Karpas-422 (cell line): ENCODE results near the gene VWA8. TPM values are rescaled to one million over a fixed set of nuclear protein-coding genes. Genes with fewer than 3 reads are reported as not detected.
"Not testable (repeated sequence)": the region's sequence is repeated elsewhere in the genome, so short reads cannot be mapped to it uniquely, and the experiment has no call there.

ENCODE experiments used
- DNase-seq: peaks from one replicate; pipeline ENCODE4 v3.0.0-alpha.2; 2015
- H2AFZ ChIP-seq: fragments of 200-600 bp; sonication (generic); 2 replicates; pipeline ENCODE4 v1.6.1; 2014; ENCODE audit warnings: antibody characterized with exemption, low read length, mixed read lengths
- H3K27ac ChIP-seq: fragments of 200-600 bp; sonication (generic); 2 replicates; pipeline ENCODE4 v1.5.1; 2014; ENCODE audit warnings: mild to moderate bottlenecking, low read length, moderate library complexity
- H3K27me3 ChIP-seq: fragments of 200-600 bp; sonication (generic); 2 replicates; pipeline ENCODE4 v1.6.1; 2014; ENCODE audit warnings: low read length, mixed read lengths
- H3K36me3 ChIP-seq: fragments of 200-600 bp; sonication (generic); 2 replicates; pipeline ENCODE4 v1.6.1; 2014; ENCODE audit warnings: low read length, mixed read lengths; ENCODE audit not compliant: insufficient read depth
- H3K4me1 ChIP-seq: fragments of 200-600 bp; sonication (generic); 2 replicates; pipeline ENCODE4 v1.6.1; 2014; ENCODE audit warnings: mild to moderate bottlenecking, low read length, mixed read lengths
- H3K4me2 ChIP-seq: fragments of 200-600 bp; sonication (generic); 2 replicates; pipeline ENCODE4 v1.6.1; 2014; ENCODE audit warnings: low read length, low read depth, mild to moderate bottlenecking; ENCODE audit not compliant: poor library complexity, severe bottlenecking
- H3K4me3 ChIP-seq: fragments of 200-600 bp; sonication (generic); 2 replicates; pipeline ENCODE4 v1.5.1; 2014; ENCODE audit warnings: mild to moderate bottlenecking, antibody characterized with exemption, low read length, mixed read lengths
- H3K79me2 ChIP-seq: fragments of 200-600 bp; sonication (generic); 2 replicates; pipeline ENCODE4 v1.6.1; 2014; ENCODE audit warnings: mild to moderate bottlenecking, low read length, mixed read lengths
- H3K9ac ChIP-seq: fragments of 200-600 bp; sonication (generic); 2 replicates; pipeline ENCODE4 v1.6.0; 2014; ENCODE audit warnings: low read length
- H3K9me2 ChIP-seq: fragments of 200-600 bp; sonication (generic), shearing (Covaris generic); replicated peaks from 2 replicates; pipeline ENCODE4 v1.6.0; 2014; ENCODE audit warnings: mild to moderate bottlenecking, low read length, moderate library complexity; ENCODE audit not compliant: insufficient read depth
- H3K9me3 ChIP-seq: fragments of 300-700, 200-600 bp; sonication (generic); 2 replicates; pipeline ENCODE4 v1.6.1; 2014; ENCODE audit warnings: low read length, mixed read lengths
- H4K20me1 ChIP-seq: fragments of 200-600 bp; sonication (generic); 2 replicates; pipeline ENCODE4 v1.6.1; 2014; ENCODE audit warnings: mild to moderate bottlenecking, antibody characterized with exemption, low read length, low read depth; ENCODE audit not compliant: insufficient read depth
- total RNA-seq: library from RNA; depleted of rRNA; stranded (reverse); fragments of >200 nt; shearing (Covaris generic); gene quantifications from 2 replicates; pipeline ENCODE4 v1.2.3, GENCODE V29; 2014; ENCODE audit warnings: low replicate concordance

Gene VWA8
- total RNA-seq, 1 experiment from 2014 or later: 35.7 TPM

DNA sequence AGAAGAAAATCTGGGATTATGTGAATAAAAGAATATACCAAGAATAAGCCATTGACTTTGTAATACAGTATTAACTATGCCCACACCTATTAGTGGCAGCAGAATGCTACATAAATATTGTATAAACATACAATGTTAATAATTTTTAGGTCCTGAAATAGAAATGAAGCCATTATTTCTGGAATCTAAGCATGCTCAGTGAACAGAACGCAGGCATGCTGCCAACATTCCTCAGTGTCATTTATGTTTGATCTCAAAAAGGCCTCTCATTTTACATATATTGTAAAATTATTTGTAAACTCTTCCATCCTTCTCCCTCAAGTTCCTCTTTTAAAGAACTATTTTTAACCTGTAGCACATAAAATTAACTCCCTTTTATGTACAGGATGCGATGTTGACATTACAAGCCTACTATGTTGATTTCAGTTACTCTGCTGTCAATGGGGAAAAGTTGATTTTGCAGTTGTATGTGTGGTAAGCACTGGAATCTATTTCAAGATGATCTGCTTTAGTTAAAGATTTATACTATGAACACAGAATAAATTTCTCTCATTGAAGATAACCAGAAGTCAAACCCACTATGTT lies 118.8 kb downstream of the VWA8 start:
- Histone ChIP-seq H3K27ac (no peak overlapping the region), H3K9ac (no peak overlapping the region), H3K27me3 (no peaks in the 10 kb centered on the region), H3K9me2 (no peaks in the 10 kb centered on the region), H3K4me3 (no peak overlapping the region), H4K20me1 (no peaks in the 10 kb centered on the region), H3K4me1 (peaks cover 19% of the 10 kb centered on the region), H3K4me2 (no peak overlapping the region), H3K79me2 (peaks cover 28% of the 10 kb centered on the region), H3K36me3 (no peaks in the 10 kb centered on the region), H3K9me3 (no peaks in the 10 kb centered on the region), H2AFZ (no peak overlapping the region)
- no peak for DNase-seq

DNA sequence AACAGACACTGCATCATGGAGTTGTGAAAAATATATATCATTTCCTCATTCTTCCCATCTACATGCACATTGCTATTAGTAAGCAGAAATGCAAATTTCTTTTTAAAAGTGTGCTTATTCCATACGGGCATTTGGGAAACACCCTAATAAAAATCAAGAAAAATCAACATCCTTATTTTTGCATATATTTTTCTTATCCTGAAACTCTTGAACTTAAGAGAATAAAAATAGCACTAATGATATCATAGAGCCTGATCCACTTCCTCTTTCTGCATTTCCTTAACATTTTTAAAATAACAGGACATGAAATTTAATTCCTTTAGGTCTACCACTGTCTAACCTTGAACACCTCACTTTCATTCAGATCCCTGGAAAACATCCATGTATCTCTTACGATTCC lies 123.3 kb downstream of the VWA8 start:
- Histone ChIP-seq H3K27me3 (no peaks in the 10 kb centered on the region), H2AFZ (no peak overlapping the region), H3K4me2 (no peak overlapping the region), H3K4me3 (no peak overlapping the region), H3K27ac (peak overlapping the region; percentile 12; the same call in 1 of the 2 replicates), H3K9me2 (no peaks in the 10 kb centered on the region), H3K9me3 (no peaks in the 10 kb centered on the region), H3K9ac (no peak overlapping the region), H4K20me1 (no peaks in the 10 kb centered on the region), H3K36me3 (peaks cover 5% of the 10 kb centered on the region; the same call in 1 of the 2 replicates), H3K4me1 (peaks cover 19% of the 10 kb centered on the region), H3K79me2 (peaks cover 2% of the 10 kb centered on the region; the same call in 1 of the 2 replicates)
- DNase-seq: no peak

DNA sequence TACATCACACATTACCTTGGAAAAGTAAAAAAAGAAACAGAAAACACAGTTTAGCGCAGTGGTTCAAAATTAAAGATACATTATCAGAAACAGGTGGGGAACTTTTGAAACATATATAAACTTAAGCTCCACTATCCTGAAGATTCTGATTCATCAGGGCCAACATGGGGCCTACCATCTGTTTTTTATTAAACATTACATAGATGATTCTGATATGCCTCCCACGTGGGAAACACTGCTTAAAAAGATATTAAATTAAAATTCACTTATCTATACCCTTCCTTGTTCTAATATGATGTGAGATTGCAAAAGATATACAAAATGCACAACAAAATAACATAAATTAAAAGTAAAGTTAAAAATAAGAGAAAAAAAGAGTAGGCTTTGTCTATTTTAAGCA lies 125.0 kb downstream of the VWA8 start:
- Histone ChIP-seq H4K20me1 (no peaks in the 10 kb centered on the region), H3K4me3 (no peak overlapping the region), H2AFZ (no peak overlapping the region), H3K79me2 (no peaks in the 10 kb centered on the region), H3K27ac (no peak overlapping the region), H3K9me3 (no peaks in the 10 kb centered on the region), H3K27me3 (no peaks in the 10 kb centered on the region), H3K36me3 (peaks cover 7% of the 10 kb centered on the region; the same call in 1 of the 2 replicates), H3K4me2 (no peak overlapping the region), H3K9ac (no peak overlapping the region), H3K9me2 (no peaks in the 10 kb centered on the region), H3K4me1 (peaks cover 12% of the 10 kb centered on the region)
- no peak for DNase-seq

- not testable (repeated sequence) for H3K9ac ChIP-seq, H3K27ac ChIP-seq, H3K9me3 ChIP-seq, H3K79me2 ChIP-seq, H3K9me2 ChIP-seq, H3K4me2 ChIP-seq, H2AFZ ChIP-seq, DNase-seq, H3K27me3 ChIP-seq, H3K36me3 ChIP-seq, H3K4me3 ChIP-seq, H4K20me1 ChIP-seq
- H3K4me1 ChIP-seq: peaks cover 12% of the 10 kb centered on the region
Measured at GRCh38 chr13:41834697-41835096, 126.2 kb downstream of the VWA8 start.

DNA sequence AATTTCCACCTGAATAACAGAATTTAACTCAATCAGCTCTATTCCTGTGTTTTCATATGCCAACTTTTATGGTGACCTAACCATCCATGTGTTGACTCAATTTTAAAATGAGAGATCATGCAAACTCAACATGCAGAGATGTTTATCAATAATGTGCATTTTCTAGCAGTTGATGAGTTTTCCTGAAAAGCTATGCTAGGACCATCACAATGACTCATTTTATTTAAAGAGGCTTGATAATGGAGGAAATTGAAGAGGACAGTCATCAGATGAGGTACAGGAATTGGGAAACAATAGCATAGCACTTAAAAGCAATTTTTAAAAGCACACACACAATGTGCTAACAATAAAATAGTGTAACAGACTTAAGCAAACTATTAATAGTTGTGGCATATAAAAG lies 127.1 kb downstream of the VWA8 start:
- Histone ChIP-seq H3K9me2 (no peaks in the 10 kb centered on the region), H3K27me3 (no peaks in the 10 kb centered on the region), H3K4me2 (no peak overlapping the region), H3K4me1 (peaks cover 12% of the 10 kb centered on the region), H3K9ac (no peak overlapping the region), H3K4me3 (no peak overlapping the region), H2AFZ (no peak overlapping the region), H3K36me3 (peaks cover 7% of the 10 kb centered on the region; the same call in 1 of the 2 replicates), H3K79me2 (no peaks in the 10 kb centered on the region), H3K27ac (no peak overlapping the region), H4K20me1 (no peaks in the 10 kb centered on the region), H3K9me3 (no peaks in the 10 kb centered on the region)
- DNase-seq: no peak

DNA sequence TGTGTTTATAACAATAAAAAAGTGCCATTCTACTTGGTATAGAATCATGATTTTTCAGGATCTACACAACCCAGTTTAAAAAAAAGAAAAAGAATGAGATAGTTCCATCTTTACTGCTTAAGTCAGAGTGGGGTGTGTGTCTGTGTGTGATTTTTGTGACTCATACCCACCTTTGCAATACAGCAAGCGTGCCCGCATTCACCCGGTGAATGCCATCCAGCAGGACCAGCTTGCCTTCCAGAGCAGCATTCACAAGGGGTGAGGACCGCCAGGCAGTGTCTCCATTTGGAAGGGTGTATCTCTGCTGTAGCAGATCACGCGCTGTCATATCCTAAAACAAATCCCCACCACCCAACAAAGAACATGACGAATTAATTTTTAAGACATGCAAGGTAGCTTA lies 127.7 kb downstream of the VWA8 start:
- H2AFZ ChIP-seq: no peak overlapping the region

GRCh38 chr13:41827507-41828213 lies 133.2 kb downstream of the VWA8 start:
- no peak overlapping the region for H2AFZ ChIP-seq

More for the DNA sequence above, 127.7 kb downstream of the VWA8 start:
- H3K27me3 ChIP-seq: no peaks in the 10 kb centered on the region
- H3K36me3 ChIP-seq: peaks cover 7% of the 10 kb centered on the region; the same call in 1 of the 2 replicates
- H3K4me1 ChIP-seq: peaks cover 10% of the 10 kb centered on the region
- no peaks in the 10 kb centered on the region for H4K20me1 ChIP-seq
- H3K9me2 ChIP-seq: no peaks in the 10 kb centered on the region
- no peaks in the 10 kb centered on the region for H3K9me3 ChIP-seq
- DNase-seq: no peak
- H3K27ac ChIP-seq: no peak overlapping the region
- no peak overlapping the region for H3K9ac ChIP-seq
- H3K79me2 ChIP-seq: no peaks in the 10 kb centered on the region
- no peak overlapping the region for H3K4me2 ChIP-seq
- H3K4me3 ChIP-seq: no peak overlapping the region

DNA sequence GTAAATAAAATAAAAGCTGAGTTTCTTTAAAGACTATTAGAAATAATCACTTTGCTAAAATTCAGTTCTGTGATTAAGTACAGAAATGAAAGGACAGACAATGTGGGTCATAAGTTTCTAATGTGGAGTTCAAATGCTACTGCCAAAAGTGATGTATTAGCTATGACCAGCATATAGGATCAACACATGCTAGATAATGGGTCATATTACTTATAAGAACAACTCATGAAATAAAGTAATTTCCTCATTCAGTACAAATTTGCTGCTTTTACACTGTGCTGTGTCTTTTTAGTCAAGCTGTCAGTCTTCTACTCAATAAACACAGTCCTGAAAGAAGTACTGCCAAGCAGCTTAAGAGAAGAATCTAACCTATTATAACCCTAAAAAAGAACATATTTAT lies 135.2 kb downstream of the VWA8 start:
- no peak overlapping the region for H3K27ac ChIP-seq
- peaks cover 4% of the 10 kb centered on the region for H3K4me1 ChIP-seq
- H3K9me2 ChIP-seq: no peaks in the 10 kb centered on the region
- H3K36me3 ChIP-seq: no peaks in the 10 kb centered on the region; the same call in 1 of the 2 replicates
- no peaks in the 10 kb centered on the region for H3K27me3 ChIP-seq
- no peak overlapping the region for H3K4me3 ChIP-seq
- H3K79me2 ChIP-seq: peaks cover 8% of the 10 kb centered on the region; the same call in 1 of the 2 replicates
- no peaks in the 10 kb centered on the region for H4K20me1 ChIP-seq
- no peak overlapping the region for H2AFZ ChIP-seq
- DNase-seq: no peak
- H3K9ac ChIP-seq: no peak overlapping the region
- no peaks in the 10 kb centered on the region for H3K9me3 ChIP-seq
- no peak overlapping the region for H3K4me2 ChIP-seq

More at GRCh38 chr13:41827507-41828213, 133.2 kb downstream of the VWA8 start:
- Histone ChIP-seq H3K9ac (no peak overlapping the region), H3K4me1 (peaks cover 4% of the 10 kb centered on the region), H3K4me2 (no peak overlapping the region), H3K36me3 (peaks cover 3% of the 10 kb centered on the region; the same call in 1 of the 2 replicates), H3K9me2 (no peaks in the 10 kb centered on the region), H3K27ac (no peak overlapping the region), H4K20me1 (no peaks in the 10 kb centered on the region), H3K27me3 (no peaks in the 10 kb centered on the region), H3K9me3 (no peaks in the 10 kb centered on the region), H3K79me2 (0 out of 2 replicates have a peak, but pooled peaks cover 3% of the 10 kb centered on the region), H3K4me3 (no peak overlapping the region)
- no peak for DNase-seq
